HUES64 (cell line): ENCODE measurements around the gene SLC38A1.

Experiments
- H3K27ac ChIP-seq: 2 replicates; pipeline ENCODE4 v1.7.0; 2013; ENCODE audit warnings: low read depth, low read length, inconsistent platforms
- H3K27me3 ChIP-seq: 2 replicates; pipeline ENCODE4 v1.6.1; 2013; ENCODE audit warnings: mild to moderate bottlenecking, low read length; ENCODE audit not compliant: insufficient read depth
- H3K36me3 ChIP-seq: 2 replicates; pipeline ENCODE4 v1.6.1; 2013; ENCODE audit warnings: mild to moderate bottlenecking, low read length; ENCODE audit not compliant: insufficient read depth
- H3K4me1 ChIP-seq: 2 replicates; pipeline ENCODE4 v1.6.1; 2013; ENCODE audit warnings: mild to moderate bottlenecking, low read length, moderate library complexity; ENCODE audit not compliant: insufficient read depth
- H3K4me3 ChIP-seq: 2 replicates; pipeline ENCODE4 v1.5.1; 2013; ENCODE audit warnings: mild to moderate bottlenecking, low read length, moderate library complexity
- H3K9ac ChIP-seq: 2 replicates; pipeline ENCODE4 v1.6.1; 2013; ENCODE audit warnings: mild to moderate bottlenecking, low read depth, low read length
- H3K9me3 ChIP-seq: 2 replicates; pipeline ENCODE4 v1.6.1; 2013; ENCODE audit warnings: low read depth, low read length; ENCODE audit not compliant: insufficient read depth
- WGBS: fragments of 150-250, 120-280 bp; methylation state at CpG from one replicate; pipeline ENCODE4 v1.1.7; 2013; ENCODE audit warnings: missing lambda C conversion rate; 5-methylcytosine and 5-hydroxymethylcytosine counted together

SLC38A1 gene

DNA sequence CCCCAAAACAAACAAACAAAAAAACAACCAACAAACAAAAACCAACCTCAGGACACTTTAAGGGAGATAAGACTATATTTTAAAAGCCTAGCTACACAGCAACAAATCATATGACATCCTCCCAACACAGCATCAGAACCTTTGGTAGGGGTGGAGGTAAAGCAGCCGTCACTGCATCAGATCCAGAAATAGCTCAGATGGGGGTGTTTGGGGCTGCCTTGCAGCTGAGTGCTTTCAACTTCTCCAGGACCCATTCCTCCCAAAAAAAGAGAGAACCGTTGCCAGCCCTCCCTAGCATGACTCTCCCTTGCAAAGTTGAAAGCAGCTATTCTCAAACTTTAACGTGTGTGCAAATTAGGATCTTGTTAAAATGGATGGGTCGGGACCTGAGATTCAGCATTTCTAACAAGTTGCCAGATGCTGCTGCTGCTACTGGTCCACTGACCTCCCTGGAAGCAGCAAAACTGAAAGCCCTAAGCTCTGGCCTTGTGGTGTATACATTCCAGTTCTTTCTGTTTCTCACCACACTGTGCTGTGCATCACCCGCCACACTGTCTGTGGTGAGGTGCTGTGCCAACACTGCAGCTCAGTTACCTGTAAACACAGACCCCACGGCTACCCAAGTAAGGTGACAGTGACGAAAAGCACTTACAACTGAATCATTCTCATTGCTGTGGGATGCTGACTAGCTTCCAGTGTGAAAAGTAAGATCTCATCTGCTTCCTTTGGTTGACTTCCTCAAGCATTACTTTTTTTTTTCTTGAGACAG, 54.0 kb downstream of the SLC38A1 start:
- 82% methylated on average over 7 of the region's 7 CpGs for WGBS
- H3K36me3 ChIP-seq = peaks cover 95% of the 10 kb centered on the region

DNA sequence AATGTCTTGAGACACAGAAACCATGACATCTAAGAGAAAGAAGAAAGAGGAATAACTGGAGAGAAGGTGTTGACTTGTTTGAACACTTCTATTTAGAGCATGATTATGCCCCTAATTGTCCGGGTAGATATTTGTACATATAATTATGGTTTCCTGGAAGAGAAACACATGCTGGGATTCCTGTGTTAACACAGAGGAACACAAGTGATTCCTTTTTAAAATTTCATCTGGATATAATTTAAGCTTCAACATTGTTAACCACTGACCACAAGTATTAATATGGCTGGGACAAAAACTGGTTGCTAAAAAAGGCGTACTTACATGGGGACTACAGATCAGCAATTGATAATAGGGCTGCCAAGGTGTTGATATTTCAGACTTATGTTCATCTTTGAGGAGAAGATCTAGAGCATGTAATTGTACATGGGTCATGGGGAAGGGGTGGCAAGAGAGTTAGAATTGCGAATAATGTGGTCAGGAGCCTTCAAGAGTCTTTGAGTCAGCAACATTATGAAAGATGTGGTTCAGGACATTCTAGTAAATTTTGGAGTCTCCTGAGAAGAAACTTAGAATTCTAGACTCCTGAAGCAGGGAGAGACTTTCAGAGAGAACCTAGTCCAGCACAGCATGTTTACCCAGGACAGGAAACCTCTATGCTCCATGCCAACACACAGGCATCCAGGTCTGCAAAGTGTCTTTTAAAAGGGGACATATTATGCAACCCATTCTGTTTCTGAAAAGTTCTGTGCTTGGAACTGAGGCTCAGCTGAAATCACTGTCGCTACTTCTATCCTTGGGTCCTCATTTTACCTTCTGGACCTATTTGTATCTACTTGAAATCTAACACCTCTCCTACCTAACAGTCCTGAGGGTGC, 56.5 kb downstream of the SLC38A1 start:
- H3K27ac ChIP-seq = no peak overlapping the region
- peaks cover 18% of the 10 kb centered on the region for H3K4me1 ChIP-seq
- H3K27me3 ChIP-seq = no peaks in the 10 kb centered on the region
- WGBS = 93% methylated on average over 4 of the region's 4 CpGs
- H3K9me3 ChIP-seq = no peaks in the 10 kb centered on the region
- no peak overlapping the region for H3K4me3 ChIP-seq
- peaks cover 96% of the 10 kb centered on the region for H3K36me3 ChIP-seq
- no peak overlapping the region for H3K9ac ChIP-seq

More for the DNA sequence above, 54.0 kb downstream of the SLC38A1 start:
- H3K27ac ChIP-seq = no peak overlapping the region
- no peaks in the 10 kb centered on the region for H3K9me3 ChIP-seq
- no peaks in the 10 kb centered on the region for H3K27me3 ChIP-seq
- peaks cover 18% of the 10 kb centered on the region for H3K4me1 ChIP-seq
- H3K9ac ChIP-seq = no peak overlapping the region
- no peak overlapping the region for H3K4me3 ChIP-seq

DNA sequence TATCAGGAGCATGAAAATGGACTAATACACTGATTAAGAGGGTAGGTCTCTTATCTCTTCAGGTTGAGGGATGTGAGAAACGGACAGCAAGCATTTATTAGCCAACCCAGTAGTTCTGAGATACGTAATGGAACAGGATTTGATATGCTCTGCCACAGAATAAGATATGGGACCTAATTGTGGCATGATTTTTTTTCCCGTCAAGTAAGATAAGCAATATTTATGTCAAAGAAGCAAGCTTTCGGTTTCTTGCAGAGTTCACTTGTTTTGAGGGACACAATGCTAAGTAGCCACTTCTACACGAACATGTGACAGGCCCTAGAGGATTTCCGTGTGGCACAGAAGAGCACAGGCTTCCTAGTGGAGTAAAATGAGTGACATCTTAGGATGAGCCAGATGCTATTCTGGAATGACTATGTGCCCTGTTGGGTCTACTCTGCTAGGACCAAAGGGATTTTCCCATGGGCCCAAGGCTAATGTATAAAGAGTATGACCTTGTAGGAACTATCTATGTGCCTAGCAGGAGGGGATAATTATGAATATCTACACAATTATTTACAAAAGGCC, 57.9 kb downstream of the SLC38A1 start:
- H3K36me3 ChIP-seq = peaks cover 96% of the 10 kb centered on the region
- H3K9ac ChIP-seq = no peak overlapping the region
- peaks cover 18% of the 10 kb centered on the region for H3K4me1 ChIP-seq
- H3K27me3 ChIP-seq = no peaks in the 10 kb centered on the region
- H3K4me3 ChIP-seq = no peak overlapping the region
- WGBS = 91% methylated on average over 6 of the region's 6 CpGs
- H3K9me3 ChIP-seq = no peaks in the 10 kb centered on the region
- H3K27ac ChIP-seq = no peak overlapping the region

DNA sequence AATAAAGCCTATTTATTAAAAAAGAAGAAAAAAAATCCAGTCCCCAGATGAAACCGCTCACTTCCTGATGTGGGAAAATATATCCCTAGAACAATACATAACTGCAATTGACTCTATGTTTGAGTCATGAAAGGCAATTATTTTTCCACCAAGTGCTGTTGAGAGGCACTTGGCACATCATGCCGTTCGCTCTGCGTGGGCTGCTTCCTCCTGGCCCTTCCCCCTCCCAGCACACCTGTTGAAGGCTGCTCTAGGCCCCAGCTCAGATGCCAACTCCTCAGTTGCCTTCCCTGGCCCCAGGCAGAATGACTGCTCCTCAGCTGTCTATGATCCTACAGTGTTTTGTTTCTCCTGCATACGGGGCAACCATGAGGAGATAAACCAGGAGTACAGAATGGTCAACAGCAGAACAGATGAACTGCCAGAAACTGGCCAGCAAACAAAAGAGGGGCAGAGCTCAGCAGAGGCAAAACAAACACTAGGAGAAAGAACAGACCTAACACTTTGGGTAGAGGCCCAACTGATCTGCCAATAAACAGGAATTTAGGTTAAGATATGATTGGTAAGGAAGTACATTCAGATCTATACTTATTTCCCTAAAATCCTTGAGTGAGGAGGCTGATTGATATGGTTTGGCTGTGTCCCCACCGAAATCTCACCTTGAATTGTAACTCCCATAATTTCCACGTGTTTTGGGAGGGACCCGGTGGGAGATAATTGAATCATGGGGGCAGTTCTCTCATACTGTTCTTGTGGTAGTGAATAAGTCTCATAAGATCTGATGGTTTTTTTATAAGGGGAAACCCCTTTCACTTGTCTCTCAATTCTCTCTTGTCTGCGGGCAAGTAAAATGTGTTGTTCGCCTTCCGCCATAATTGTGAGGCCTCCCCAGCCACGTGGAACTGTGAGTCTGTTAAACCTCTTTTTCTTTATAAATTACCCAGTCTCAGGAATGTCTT, 58.6 kb downstream of the SLC38A1 start:
- peaks cover 15% of the 10 kb centered on the region for H3K4me1 ChIP-seq
- no peaks in the 10 kb centered on the region for H3K27me3 ChIP-seq
- 87% methylated on average over 10 of the region's 12 CpGs for WGBS
- H3K9ac ChIP-seq = no peak overlapping the region
- no peaks in the 10 kb centered on the region for H3K9me3 ChIP-seq
- H3K36me3 ChIP-seq = peaks cover 98% of the 10 kb centered on the region
- H3K27ac ChIP-seq = no peak overlapping the region
- no peak overlapping the region for H3K4me3 ChIP-seq

DNA sequence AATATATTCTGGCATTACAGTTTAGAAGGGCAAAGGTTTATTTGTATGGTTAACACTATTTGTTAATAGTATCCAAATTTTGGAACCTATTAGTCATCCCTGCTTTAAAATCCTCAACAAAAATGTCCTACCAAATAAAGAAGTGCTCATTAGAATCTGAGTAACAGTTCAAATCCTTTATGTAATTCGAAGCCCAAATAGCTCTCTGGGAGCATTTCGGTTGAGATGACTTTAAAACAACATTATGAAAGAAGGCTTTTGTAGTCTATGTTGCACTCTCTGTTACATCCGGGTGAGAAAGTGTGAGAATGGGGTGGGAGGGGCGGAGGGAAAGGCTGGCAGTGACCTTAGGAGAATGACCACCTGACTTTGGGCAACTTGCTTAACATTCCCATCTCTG, 59.7 kb downstream of the SLC38A1 start:
- Histone ChIP-seq H3K9ac (no peak overlapping the region), H3K27me3 (no peaks in the 10 kb centered on the region), H3K4me1 (peaks cover 15% of the 10 kb centered on the region), H3K27ac (no peak overlapping the region), H3K9me3 (no peaks in the 10 kb centered on the region), H3K4me3 (no peak overlapping the region), H3K36me3 (peaks cover 98% of the 10 kb centered on the region)
- 95% methylated on average over 4 of the region's 4 CpGs for WGBS

DNA sequence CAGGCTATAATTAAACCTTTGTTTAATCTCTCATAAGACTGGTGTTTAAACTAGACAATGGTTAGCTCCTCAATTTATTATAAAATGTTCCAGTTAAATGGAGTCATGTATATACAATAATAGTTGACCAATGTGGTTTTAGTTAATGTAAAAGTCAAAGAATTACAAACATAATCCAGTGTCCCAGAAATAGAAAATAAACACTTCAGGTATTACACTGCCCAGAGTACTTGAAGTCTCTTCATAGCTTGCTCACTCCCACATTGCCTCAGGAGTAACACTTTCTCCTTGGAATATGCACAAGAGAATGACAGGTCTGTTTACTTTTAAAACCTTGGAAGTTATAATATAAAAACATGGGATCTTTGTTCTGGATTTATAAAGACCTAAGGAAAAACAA, 60.5 kb downstream of the SLC38A1 start:
- H3K9ac ChIP-seq = no peak overlapping the region
- no peaks in the 10 kb centered on the region for H3K9me3 ChIP-seq
- no peak overlapping the region for H3K4me3 ChIP-seq
- no peaks in the 10 kb centered on the region for H3K27me3 ChIP-seq
- peaks cover 15% of the 10 kb centered on the region for H3K4me1 ChIP-seq
- no peak overlapping the region for H3K27ac ChIP-seq
- H3K36me3 ChIP-seq = peaks cover 98% of the 10 kb centered on the region

DNA sequence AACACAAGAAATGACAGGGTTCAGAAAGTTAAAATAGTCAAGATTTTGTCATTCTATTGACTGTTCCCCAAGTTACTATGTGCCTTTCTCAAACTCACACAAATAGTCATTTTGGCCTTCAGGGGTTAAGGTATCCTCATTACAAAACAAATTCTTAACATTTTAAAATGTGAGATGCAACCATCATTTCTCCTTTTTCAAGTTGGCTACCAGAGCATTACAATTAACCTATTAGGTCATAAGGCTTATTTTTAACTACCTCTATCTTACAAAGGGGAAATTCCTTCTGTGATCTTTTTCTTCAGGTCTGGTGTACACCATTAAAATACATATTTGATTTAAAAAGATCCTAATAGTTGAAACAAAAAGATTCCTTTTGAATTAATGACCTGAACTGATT, 61.2 kb downstream of the SLC38A1 start:
- H3K27me3 ChIP-seq = no peaks in the 10 kb centered on the region
- H3K9me3 ChIP-seq = no peaks in the 10 kb centered on the region
- H3K4me3 ChIP-seq = no peak overlapping the region
- peaks cover 15% of the 10 kb centered on the region for H3K4me1 ChIP-seq
- H3K36me3 ChIP-seq = peaks cover 98% of the 10 kb centered on the region
- no peak overlapping the region for H3K9ac ChIP-seq
- no peak overlapping the region for H3K27ac ChIP-seq

DNA sequence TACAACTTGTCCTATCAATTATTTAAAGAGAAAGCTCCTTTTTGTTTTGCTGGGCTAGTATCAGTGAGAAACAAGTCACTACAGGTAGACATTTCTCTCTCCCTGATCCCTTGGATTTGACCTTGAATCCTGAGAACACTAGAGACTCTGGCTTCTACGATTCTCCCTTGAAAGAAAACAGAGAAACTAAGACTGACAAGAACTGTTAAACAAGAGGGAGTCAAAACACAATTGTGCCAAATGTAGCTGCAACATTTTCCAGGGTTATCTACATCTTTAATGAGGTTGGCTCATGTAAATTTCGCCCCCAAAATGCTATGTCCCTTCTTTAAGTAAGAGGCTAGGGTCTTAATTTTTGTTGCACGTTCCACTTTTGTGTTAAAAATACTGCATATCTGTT, 62.4 kb downstream of the SLC38A1 start:
- Histone ChIP-seq H3K4me1 (peaks cover 15% of the 10 kb centered on the region), H3K9me3 (no peaks in the 10 kb centered on the region), H3K27ac (0 out of 2 replicates have a peak overlapping the region, but pooled peaks have one; percentile 9), H3K36me3 (peaks cover 98% of the 10 kb centered on the region), H3K27me3 (no peaks in the 10 kb centered on the region), H3K4me3 (no peak overlapping the region), H3K9ac (no peak overlapping the region)
- 84% methylated on average over 3 of the region's 3 CpGs for WGBS

DNA sequence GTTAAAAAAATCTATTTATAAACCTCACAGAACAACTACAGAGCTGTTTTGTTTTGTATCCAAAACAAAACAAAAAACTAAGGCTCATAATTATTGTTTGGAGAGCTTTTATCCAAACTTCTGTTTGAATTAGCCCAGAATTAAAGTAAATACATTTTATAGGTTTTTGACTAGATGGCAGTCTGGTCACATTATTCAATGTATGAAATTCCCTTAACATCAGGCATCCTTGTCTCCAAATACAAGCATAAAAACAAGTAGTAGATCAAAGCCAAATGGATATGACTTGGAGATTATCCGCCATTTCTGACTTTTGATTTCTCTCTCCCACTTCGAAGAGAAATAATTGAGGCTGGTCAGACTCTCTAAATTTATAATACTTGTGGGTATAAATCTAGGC, 63.5 kb downstream of the SLC38A1 start:
- no peak overlapping the region for H3K9ac ChIP-seq
- 55% methylated on average over 1 of the region's 2 CpGs for WGBS
- peaks cover 13% of the 10 kb centered on the region for H3K4me1 ChIP-seq
- no peak overlapping the region for H3K4me3 ChIP-seq
- H3K27me3 ChIP-seq = no peaks in the 10 kb centered on the region
- H3K9me3 ChIP-seq = no peaks in the 10 kb centered on the region
- H3K27ac ChIP-seq = no peak overlapping the region
- H3K36me3 ChIP-seq = peaks cover 99% of the 10 kb centered on the region

DNA sequence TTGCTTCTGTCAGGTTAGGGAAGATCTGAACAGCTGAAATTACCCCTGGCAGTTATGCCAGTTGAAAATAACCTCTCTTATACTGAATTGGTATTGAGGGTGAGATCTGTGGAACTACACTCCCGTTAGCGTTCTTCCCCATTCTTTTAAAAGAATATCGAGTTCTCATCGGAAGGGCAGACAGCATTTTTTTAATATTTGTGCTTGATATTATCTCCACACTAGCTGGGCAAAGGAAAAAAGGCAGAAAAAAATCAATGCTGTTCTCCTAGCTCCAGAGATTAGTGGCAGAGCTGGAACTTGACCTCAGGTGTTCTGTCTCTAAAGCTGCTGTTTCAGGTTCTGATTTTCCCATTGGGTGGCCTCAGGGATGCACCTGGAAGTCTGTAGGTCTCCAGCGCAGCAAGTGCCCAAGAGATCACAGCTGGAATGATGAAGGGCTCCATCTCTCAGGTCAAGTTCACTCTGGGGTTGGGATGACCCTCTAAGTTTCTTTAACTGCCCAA, 67.5 kb downstream of the SLC38A1 start:
- no peaks in the 10 kb centered on the region for H3K27me3 ChIP-seq
- 88% methylated on average over 5 of the region's 5 CpGs for WGBS
- no peak overlapping the region for H3K4me3 ChIP-seq
- H3K27ac ChIP-seq = no peak overlapping the region
- H3K4me1 ChIP-seq = no peaks in the 10 kb centered on the region
- H3K9ac ChIP-seq = no peak overlapping the region
- H3K9me3 ChIP-seq = peaks cover 29% of the 10 kb centered on the region
- peaks cover 100% of the 10 kb centered on the region for H3K36me3 ChIP-seq
